ENCODE measurements around the gene TULP1.
"Not testable (repeated sequence)": the region's sequence is repeated elsewhere in the genome, so short reads cannot be mapped to it uniquely, and the experiment has no call there.

The TULP1 gene

DNA sequence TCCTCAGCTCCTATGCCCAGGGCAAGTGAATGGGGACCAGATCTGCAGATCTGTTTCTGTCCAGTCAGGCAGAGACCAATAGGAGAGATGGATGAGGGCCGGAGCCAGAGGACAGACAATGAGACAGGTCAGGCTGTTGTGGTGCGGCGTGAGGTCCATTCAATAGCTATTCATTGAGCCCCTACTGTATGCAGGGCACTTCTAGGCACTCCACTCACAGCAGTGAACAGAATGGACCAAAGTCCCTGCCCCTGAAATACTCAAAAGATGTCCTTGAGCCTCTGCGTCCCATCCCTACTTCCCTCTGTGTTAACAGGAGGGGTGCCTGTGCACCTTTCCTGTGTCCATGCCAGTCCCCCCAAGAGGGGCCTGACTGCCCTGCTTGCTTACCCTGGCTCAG is 8.5 kb upstream of the TULP1 start:
- Histone ChIP-seq H3K9me3 (ENCODE audit: control insufficient read depth, low read length) (no peaks in the 10 kb centered on the region), H3K4me1 (ENCODE audit: control insufficient read depth, insufficient read depth, low read length, poor library complexity, severe bottlenecking) (no peaks in the 10 kb centered on the region), H3K27ac (ENCODE audit: low read depth, low read length, severe bottlenecking) (no peak overlapping the region), H3K36me3 (ENCODE audit: control insufficient read depth, insufficient read depth, low read length) (no peaks in the 10 kb centered on the region), H3K4me3 (ENCODE audit: extremely low read depth, insufficient read depth, low read length, poor library complexity, severe bottlenecking) (no peak overlapping the region)
- WGBS, 2 experiments (ENCODE audit: insufficient coverage in 2 of 2) = 88 to 96% methylated on average over 4 of the region's 4 CpGs

DNA sequence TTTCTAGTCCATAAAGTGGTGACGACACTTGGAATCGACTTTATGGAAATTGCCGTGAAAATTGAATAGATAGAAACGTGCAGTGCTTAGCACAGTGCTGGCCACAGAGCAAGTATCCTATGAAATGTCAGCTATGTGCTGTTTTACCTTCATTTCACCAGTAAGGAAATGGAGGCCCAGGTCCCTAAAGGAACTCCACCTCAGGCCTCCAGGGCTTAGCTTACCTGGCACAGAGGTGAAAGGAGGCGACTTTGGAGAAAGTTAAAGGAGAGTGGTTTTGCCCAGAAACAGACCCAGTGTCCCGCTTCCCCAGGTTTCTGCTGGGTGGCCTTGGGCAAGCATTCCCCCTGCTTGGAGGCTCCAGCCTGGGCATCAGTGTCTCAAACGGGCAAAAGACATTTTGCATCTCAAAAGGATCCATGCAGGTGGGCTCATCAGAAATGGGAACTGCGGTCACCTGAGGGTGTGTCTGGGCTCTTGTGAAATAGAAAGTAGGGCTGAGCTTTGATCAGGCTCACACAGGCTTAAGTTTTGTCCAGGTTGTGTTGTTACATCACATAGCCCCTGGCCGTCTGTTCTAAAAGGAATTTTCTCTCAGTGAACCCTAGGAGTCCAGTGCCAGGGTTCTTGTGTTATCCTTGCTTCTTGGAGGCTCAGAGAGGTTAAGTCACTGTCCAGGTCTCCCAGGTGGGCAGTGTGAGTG is 6.8 kb upstream of the TULP1 start:
- Histone ChIP-seq H3K27ac (ENCODE audit: low read depth, low read length, severe bottlenecking) (no peak overlapping the region), H3K4me1 (ENCODE audit: control insufficient read depth, insufficient read depth, low read length, poor library complexity, severe bottlenecking) (no peaks in the 10 kb centered on the region), H3K36me3 (ENCODE audit: control insufficient read depth, insufficient read depth, low read length) (no peaks in the 10 kb centered on the region), H3K4me3 (ENCODE audit: extremely low read depth, insufficient read depth, low read length, poor library complexity, severe bottlenecking) (no peak overlapping the region), H3K9me3 (ENCODE audit: control insufficient read depth, low read length) (no peaks in the 10 kb centered on the region)
- 82 to 86% methylated on average over 6 to 9 of the region's 9 CpGs for WGBS, 2 experiments (ENCODE audit: insufficient coverage in 2 of 2)

DNA sequence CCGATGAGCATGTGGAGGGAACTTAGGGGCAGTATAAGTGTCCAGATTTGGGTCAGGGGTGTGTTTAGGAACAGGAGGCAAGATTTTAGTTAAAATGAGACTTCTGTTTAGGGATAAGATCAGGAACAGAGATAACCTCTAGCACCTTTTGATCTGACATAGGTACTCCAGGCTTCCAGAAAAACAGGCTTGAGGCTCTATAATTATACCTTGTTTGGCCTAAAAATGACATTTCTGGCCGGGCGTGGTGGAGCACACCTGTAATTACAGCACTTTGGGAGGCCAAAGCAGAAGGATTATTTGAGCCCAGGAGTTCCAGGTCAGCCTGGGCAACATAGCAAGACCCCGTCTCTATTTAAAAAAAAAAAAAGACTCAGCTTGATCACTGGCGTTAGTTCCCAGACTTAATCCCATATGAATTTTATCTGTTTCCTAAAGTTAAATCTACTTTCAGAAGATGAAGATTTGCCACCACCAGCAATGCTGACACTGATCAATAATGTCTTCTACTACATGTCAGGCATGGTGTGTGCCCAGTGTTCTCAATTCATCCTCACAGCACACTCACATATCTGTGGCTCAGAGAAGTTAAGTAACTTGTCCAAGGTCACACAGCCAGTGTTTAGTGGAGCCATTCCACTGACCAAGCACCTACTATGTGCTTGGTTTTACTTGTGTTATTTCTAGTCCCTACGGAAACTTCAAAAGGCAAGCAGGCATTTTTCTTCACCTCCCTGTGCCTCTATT is 6.0 kb upstream of the TULP1 start:
- Histone ChIP-seq H3K36me3 (ENCODE audit: control insufficient read depth, insufficient read depth, low read length) (no peaks in the 10 kb centered on the region), H3K4me3 (ENCODE audit: extremely low read depth, insufficient read depth, low read length, poor library complexity, severe bottlenecking) (no peak overlapping the region), H3K27ac (ENCODE audit: low read depth, low read length, severe bottlenecking) (no peak overlapping the region), H3K4me1 (ENCODE audit: control insufficient read depth, insufficient read depth, low read length, poor library complexity, severe bottlenecking) (no peaks in the 10 kb centered on the region), H3K9me3 (ENCODE audit: control insufficient read depth, low read length) (no peaks in the 10 kb centered on the region)
- WGBS, 2 experiments (ENCODE audit: insufficient coverage in 2 of 2) = 88 to 92% methylated on average over 5 to 6 of the region's 6 CpGs

DNA sequence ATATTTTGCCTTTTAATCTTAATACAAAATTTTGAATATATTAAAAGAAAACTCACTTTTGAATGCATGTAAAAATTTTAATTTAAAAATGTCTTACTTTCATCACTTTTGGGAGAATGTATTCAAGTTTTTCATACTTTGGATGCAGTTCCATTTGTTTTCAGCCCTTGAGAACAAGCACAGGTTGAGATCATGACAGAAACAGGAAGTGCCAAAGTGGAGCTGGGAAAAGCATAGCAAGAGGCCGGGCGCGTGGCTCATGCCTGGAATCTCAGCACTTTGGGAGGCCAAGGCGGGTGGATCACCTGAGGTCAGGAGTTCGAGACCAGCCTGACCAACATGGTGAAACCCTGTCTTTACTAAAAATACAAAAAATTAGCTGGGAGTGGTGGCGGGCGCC is 5.3 kb upstream of the TULP1 start:
- not testable (repeated sequence) for H3K36me3 ChIP-seq (ENCODE audit: control insufficient read depth, insufficient read depth, low read length); H3K27ac ChIP-seq (ENCODE audit: low read depth, low read length, severe bottlenecking); H3K4me1 ChIP-seq (ENCODE audit: control insufficient read depth, insufficient read depth, low read length, poor library complexity, severe bottlenecking); H3K9me3 ChIP-seq (ENCODE audit: control insufficient read depth, low read length); H3K4me3 ChIP-seq (ENCODE audit: extremely low read depth, insufficient read depth, low read length, poor library complexity, severe bottlenecking)
- 96% methylated on average over 7 of the region's 7 CpGs; no CpG with 5 or more reads in 1 of the 2 experiments for WGBS, 2 experiments (ENCODE audit: insufficient coverage in 2 of 2)

DNA sequence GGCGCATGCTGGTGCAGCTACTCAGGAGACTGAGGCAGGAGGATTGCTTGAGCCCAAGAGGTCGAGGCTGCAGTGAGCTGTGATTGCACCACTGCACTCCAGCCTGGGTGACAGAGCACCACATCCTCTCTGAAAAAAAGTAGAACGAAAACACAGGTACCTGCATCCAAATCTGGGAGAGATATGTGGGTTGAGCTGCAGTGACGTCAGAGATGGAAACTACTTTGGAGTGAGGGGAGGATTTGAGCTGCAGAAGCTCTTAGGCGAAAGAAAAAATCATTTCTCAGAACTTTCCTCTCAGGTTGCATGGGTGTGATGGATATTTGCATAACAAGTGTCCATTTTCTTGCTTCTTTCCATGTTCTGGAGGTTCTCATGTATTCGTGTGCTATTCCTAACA is 4.0 kb upstream of the TULP1 start:
- Histone ChIP-seq H3K9me3 (ENCODE audit: control insufficient read depth, low read length) (no peaks in the 10 kb centered on the region), H3K4me1 (ENCODE audit: control insufficient read depth, insufficient read depth, low read length, poor library complexity, severe bottlenecking) (no peaks in the 10 kb centered on the region), H3K36me3 (ENCODE audit: control insufficient read depth, insufficient read depth, low read length) (no peaks in the 10 kb centered on the region), H3K27ac (ENCODE audit: low read depth, low read length, severe bottlenecking) (no peak overlapping the region), H3K4me3 (ENCODE audit: extremely low read depth, insufficient read depth, low read length, poor library complexity, severe bottlenecking) (no peak overlapping the region)
- 83 to 100% methylated on average over 2 of the region's 6 CpGs for WGBS, 2 experiments (ENCODE audit: insufficient coverage in 2 of 2)

DNA sequence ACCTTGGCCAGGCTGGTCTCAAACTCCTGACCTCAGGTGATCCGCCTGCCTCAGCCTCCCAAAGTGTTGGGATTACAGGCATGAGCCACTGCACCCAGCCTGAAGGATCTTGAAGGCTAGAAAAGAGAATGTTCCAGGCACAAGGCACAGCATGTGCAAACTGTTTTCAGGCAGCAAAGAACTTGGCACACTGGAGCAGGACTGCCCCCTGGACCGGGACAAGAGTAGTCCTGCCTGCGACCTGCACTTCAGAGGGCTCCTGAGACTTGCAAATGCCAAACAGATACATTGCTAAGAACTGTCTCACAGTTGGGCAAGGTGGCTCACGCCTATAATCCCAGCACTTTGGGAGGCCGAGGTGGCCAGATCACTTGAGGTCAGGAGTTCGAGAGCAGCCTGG is 3.2 kb upstream of the TULP1 start:
- not testable (repeated sequence) for H3K9me3 ChIP-seq (ENCODE audit: control insufficient read depth, low read length); H3K4me3 ChIP-seq (ENCODE audit: extremely low read depth, insufficient read depth, low read length, poor library complexity, severe bottlenecking); H3K4me1 ChIP-seq (ENCODE audit: control insufficient read depth, insufficient read depth, low read length, poor library complexity, severe bottlenecking); H3K27ac ChIP-seq (ENCODE audit: low read depth, low read length, severe bottlenecking); H3K36me3 ChIP-seq (ENCODE audit: control insufficient read depth, insufficient read depth, low read length)
- 83 to 85% methylated on average over 6 of the region's 6 CpGs for WGBS, 2 experiments (ENCODE audit: insufficient coverage in 2 of 2)

DNA sequence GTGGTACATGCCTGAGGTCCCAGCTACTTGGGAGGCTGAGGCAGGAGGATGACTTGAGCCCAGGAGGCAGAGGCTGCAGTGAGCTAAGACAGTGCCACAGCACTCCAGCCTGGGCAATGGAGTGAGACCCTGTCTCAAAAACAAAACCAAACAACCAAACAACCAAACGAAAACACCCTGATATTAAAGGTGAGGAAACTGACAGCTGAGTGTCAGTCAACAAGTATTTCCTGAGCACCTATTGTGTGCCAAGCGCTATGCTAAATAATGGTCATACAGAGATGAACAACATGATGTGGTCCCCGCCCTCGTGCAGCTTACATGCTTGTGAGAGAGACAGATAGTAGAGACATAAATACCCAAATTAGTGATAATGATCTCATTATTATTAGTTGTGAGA is 1.9 kb upstream of the TULP1 start:
- Histone ChIP-seq H3K36me3 (ENCODE audit: control insufficient read depth, insufficient read depth, low read length) (no peaks in the 10 kb centered on the region), H3K27ac (ENCODE audit: low read depth, low read length, severe bottlenecking) (no peak overlapping the region), H3K4me1 (ENCODE audit: control insufficient read depth, insufficient read depth, low read length, poor library complexity, severe bottlenecking) (no peaks in the 10 kb centered on the region), H3K4me3 (ENCODE audit: extremely low read depth, insufficient read depth, low read length, poor library complexity, severe bottlenecking) (no peak overlapping the region), H3K9me3 (ENCODE audit: control insufficient read depth, low read length) (no peaks in the 10 kb centered on the region)
- 90 to 91% methylated on average over 1 to 3 of the region's 4 CpGs for WGBS, 2 experiments (ENCODE audit: insufficient coverage in 2 of 2)

DNA sequence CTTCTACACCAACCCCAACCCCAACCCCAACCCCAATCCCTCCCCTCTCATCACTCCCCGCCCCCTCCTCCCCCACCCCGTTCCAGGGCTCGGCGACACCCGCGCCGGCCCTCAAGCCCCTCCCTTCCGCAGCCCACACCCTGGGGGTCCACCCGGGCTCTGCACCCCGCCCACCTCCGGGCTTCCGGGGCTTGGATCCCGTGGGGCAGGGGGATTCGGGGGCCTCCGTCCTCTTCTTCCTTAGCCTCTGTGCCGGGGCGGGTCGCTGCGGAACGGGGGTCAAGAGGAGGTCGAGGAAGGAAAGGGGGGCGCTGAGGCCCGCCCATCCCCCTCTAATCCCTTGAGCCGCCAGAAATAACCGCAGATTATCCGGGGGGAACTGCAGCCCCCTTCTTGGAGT is 690 bp downstream of the TULP1 start:
- H3K4me1 ChIP-seq (ENCODE audit: control insufficient read depth, insufficient read depth, low read length, poor library complexity, severe bottlenecking) = no peaks in the 10 kb centered on the region
- 69 to 80% methylated on average over 4 to 9 of the region's 26 CpGs for WGBS, 2 experiments (ENCODE audit: insufficient coverage in 2 of 2)
- H3K36me3 ChIP-seq (ENCODE audit: control insufficient read depth, insufficient read depth, low read length) = no peaks in the 10 kb centered on the region
- no peak overlapping the region for H3K27ac ChIP-seq (ENCODE audit: low read depth, low read length, severe bottlenecking)
- H3K9me3 ChIP-seq (ENCODE audit: control insufficient read depth, low read length) = no peaks in the 10 kb centered on the region
- no peak overlapping the region for H3K4me3 ChIP-seq (ENCODE audit: extremely low read depth, insufficient read depth, low read length, poor library complexity, severe bottlenecking)

DNA sequence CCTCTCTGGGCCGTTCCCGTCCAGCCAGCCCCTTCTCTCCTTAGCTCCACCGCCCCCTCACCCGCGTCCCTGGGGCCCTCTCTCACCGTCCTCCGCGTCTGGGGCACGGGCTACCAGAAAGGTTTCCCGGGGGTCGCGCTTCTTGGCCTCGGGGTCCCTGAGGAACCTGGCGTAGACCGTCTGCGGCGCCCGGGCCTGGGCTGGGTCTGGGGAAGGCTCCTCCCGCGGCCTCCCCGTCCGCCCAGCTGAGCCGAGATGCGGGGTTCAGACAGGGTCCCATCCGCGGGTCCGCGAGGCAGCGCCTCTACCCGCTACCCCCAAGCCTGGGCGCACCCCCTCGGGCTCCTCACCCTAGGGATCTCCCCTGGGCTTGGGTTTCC is 1.1 kb downstream of the TULP1 start:
- 89 to 91% methylated on average over 31 to 32 of the region's 32 CpGs for WGBS, 2 experiments (ENCODE audit: insufficient coverage in 2 of 2)
- Histone ChIP-seq H3K27ac (ENCODE audit: low read depth, low read length, severe bottlenecking) (no peak overlapping the region), H3K36me3 (ENCODE audit: control insufficient read depth, insufficient read depth, low read length) (no peaks in the 10 kb centered on the region), H3K4me1 (ENCODE audit: control insufficient read depth, insufficient read depth, low read length, poor library complexity, severe bottlenecking) (no peaks in the 10 kb centered on the region), H3K9me3 (ENCODE audit: control insufficient read depth, low read length) (no peaks in the 10 kb centered on the region), H3K4me3 (ENCODE audit: extremely low read depth, insufficient read depth, low read length, poor library complexity, severe bottlenecking) (no peak overlapping the region)

DNA sequence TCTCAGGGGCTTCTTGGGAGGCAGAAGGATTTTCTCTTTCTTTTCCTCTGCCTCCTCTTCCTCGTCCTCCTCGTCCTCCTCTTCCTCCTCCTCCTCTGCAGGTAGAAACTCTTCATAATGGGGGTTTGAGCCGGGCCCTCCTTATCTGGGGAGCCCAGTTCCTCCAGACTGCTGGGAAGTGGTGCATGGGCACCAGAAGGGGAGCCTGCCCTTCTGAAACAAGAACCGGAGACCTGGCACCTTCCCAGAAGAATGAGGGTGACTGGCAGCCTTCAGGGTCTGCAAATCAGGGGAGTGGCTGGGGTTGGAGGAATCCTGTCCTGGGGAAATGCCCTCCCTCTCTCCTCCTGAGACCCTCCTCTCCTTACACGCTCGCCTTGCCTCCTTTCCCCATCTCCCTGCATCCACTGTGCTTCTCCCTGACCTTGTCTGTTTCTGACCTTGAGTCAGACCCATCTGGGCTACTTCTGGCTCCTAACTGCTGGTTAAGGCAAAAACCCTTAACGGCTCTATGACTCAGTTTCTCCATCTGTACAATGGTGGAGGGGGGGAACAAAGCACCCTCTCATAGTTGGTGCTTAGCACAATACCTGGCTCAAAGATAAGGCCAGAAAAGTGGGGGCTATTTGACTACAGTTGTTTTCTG is 1.7 kb downstream of the TULP1 start:
- Histone ChIP-seq H3K27ac (ENCODE audit: low read depth, low read length, severe bottlenecking) (no peak overlapping the region), H3K36me3 (ENCODE audit: control insufficient read depth, insufficient read depth, low read length) (no peaks in the 10 kb centered on the region), H3K9me3 (ENCODE audit: control insufficient read depth, low read length) (no peaks in the 10 kb centered on the region), H3K4me1 (ENCODE audit: control insufficient read depth, insufficient read depth, low read length, poor library complexity, severe bottlenecking) (no peaks in the 10 kb centered on the region), H3K4me3 (ENCODE audit: extremely low read depth, insufficient read depth, low read length, poor library complexity, severe bottlenecking) (no peak overlapping the region)
- WGBS, 2 experiments (ENCODE audit: insufficient coverage in 2 of 2) = 77 to 89% methylated on average over 3 of the region's 7 CpGs

DNA sequence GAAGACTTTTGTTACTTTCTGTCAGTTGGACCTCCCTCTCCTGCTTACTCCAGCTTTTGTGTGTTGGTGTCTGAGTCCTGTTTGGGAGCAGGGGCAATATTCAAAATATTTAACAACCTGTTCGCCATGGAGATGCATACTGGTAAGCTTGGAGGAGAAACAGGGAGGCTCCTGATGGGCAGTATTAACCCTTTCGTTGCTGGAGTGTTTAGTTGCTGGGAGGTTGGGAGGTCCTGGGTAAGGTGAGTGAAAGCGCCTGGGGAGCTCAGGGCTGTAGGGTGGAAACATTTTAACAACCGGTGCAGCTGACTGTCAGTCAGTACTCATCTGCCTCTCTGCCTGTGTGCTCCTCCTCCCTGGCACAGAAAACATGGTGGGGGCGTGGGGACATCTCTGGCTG is 4.2 kb downstream of the TULP1 start:
- no peaks in the 10 kb centered on the region for H3K4me1 ChIP-seq (ENCODE audit: control insufficient read depth, insufficient read depth, low read length, poor library complexity, severe bottlenecking)
- H3K9me3 ChIP-seq (ENCODE audit: control insufficient read depth, low read length) = no peaks in the 10 kb centered on the region
- no peaks in the 10 kb centered on the region for H3K36me3 ChIP-seq (ENCODE audit: control insufficient read depth, insufficient read depth, low read length)
- WGBS, 2 experiments (ENCODE audit: insufficient coverage in 2 of 2) = 45 to 100% methylated on average over 1 to 4 of the region's 5 CpGs
- no peak overlapping the region for H3K27ac ChIP-seq (ENCODE audit: low read depth, low read length, severe bottlenecking)
- no peak overlapping the region for H3K4me3 ChIP-seq (ENCODE audit: extremely low read depth, insufficient read depth, low read length, poor library complexity, severe bottlenecking)

Data from mesodermal cell (in vitro differentiated cells).